Dedifferentiated amniotic fluid mesenchymal stem cell (primary cell): Measurements from ENCODE around the gene SLMAP.
"Not testable (repeated sequence)": the region's sequence is repeated elsewhere in the genome, so short reads cannot be mapped to it uniquely, and the experiment has no call there.

Experiments used
- DNase-seq: peaks from one replicate; pipeline ENCODE4 v3.0.0-alpha.2; 2016; ENCODE audit errors: extremely low spot score

Gene SLMAP

GRCh38 chr3:57826952-57827723 is 71.0 kb downstream of the SLMAP start:
- DNase-seq = no peak

GRCh38 chr3:57827757-57828156 is 71.6 kb downstream of the SLMAP start:
- no peak for DNase-seq

- no peak for DNase-seq
Observed at GRCh38 chr3:57832486-57832885, 76.4 kb downstream of the SLMAP start.

GRCh38 chr3:57832900-57833313 is 76.8 kb downstream of the SLMAP start:
- DNase-seq = no peak

- DNase-seq = no peak
Observed at GRCh38 chr3:57833763-57834162, 77.7 kb downstream of the SLMAP start.

GRCh38 chr3:57837686-57838085 is 81.6 kb downstream of the SLMAP start:
- DNase-seq = no peak

- no peak for DNase-seq
Observed at GRCh38 chr3:57838627-57839026, 82.5 kb downstream of the SLMAP start.

- DNase-seq = no peak
Observed at GRCh38 chr3:57840473-57840872, 84.4 kb downstream of the SLMAP start.

GRCh38 chr3:57841818-57842217 is 85.7 kb downstream of the SLMAP start:
- no peak for DNase-seq

GRCh38 chr3:57848177-57848738 is 92.1 kb downstream of the SLMAP start:
- DNase-seq = no peak

- DNase-seq = no peak
Observed at GRCh38 chr3:57851304-57851703, 95.2 kb downstream of the SLMAP start.

- DNase-seq = peak; percentile 62
Observed at GRCh38 chr3:57852896-57853295, 96.8 kb downstream of the SLMAP start.

- DNase-seq = no peak
Observed at GRCh38 chr3:57855281-57855680, 99.2 kb downstream of the SLMAP start.

GRCh38 chr3:57855943-57856342 is 99.8 kb downstream of the SLMAP start:
- no peak for DNase-seq

GRCh38 chr3:57856675-57857074 is 100.6 kb downstream of the SLMAP start:
- no peak for DNase-seq

GRCh38 chr3:57862894-57863293 is 106.8 kb downstream of the SLMAP start:
- DNase-seq = no peak

- DNase-seq = no peak
Observed at GRCh38 chr3:57863380-57863779, 107.3 kb downstream of the SLMAP start.

GRCh38 chr3:57864853-57865252 is 108.7 kb downstream of the SLMAP start:
- no peak for DNase-seq

- not testable (repeated sequence) for DNase-seq
Observed at GRCh38 chr3:57869110-57869509, 113.0 kb downstream of the SLMAP start.

- DNase-seq = no peak
Observed at GRCh38 chr3:57872606-57873005, 116.5 kb downstream of the SLMAP start.

- no peak for DNase-seq
Observed at GRCh38 chr3:57876632-57877031, 120.5 kb downstream of the SLMAP start.

GRCh38 chr3:57877116-57877515 is 121.0 kb downstream of the SLMAP start:
- peak; percentile 23 for DNase-seq

- not testable (repeated sequence) for DNase-seq
Observed at GRCh38 chr3:57884436-57884835, 128.3 kb downstream of the SLMAP start.

- peak; percentile 46 for DNase-seq
Observed at GRCh38 chr3:57889807-57890206, 133.7 kb downstream of the SLMAP start.
